Cardiac fibroblast (primary cell): ENCODE data around the gene MRPL37.

Experiments
- DNase-seq, 2 donors: peaks; one replicate each; pipeline versions ENCODE4 v3.0.0 to v3.0.0-alpha.2; 2010; ENCODE audit warnings: low read depth in 2 of 2
- H3K4me3 ChIP-seq, 2 donors: replicated peaks in 1 of 2; 1 replicate in 1 of 2; 2 replicates in 1 of 2; pipeline ENCODE4 v1.5.1; 2011; ENCODE audit warnings: low read depth in 2 of 2, low read length in 2 of 2, mild to moderate bottlenecking in 2 of 2, moderate library complexity in 1 of 2
- CTCF ChIP-seq: IDR thresholded peaks from one replicate; pipeline ENCODE4 v1.5.1; 2011; ENCODE audit warnings: low read depth, mild to moderate bottlenecking, low read length, inconsistent platforms

MRPL37 gene

GRCh38 chr1:54215523-54215922, 15.6 kb downstream of the MRPL37 start:
- TF ChIP-seq CTCF = no peak
- DNase-seq = no peak
- H3K4me3 ChIP-seq = no peak overlapping the region

- DNase-seq = peak in 1 of 2 donors; percentile 25
Observed at GRCh38 chr1:54218883-54219687, 19.1 kb downstream of the MRPL37 start.

DNA sequence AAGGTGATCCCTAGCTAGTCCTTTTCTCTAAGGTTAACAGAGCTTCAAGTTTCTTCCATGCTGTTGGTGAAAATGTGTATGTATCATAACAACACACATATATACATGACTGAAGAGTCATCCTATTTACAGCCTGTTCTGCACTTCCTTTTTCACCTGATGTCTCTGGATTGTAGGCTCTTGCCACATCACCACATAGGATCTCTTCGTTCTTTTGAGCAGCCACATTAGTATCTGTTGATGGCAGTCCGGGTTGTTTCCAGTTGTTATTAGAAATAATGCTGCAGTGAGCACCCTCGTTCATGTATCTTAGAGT, 19.7 kb downstream of the MRPL37 start:
- no peak overlapping the region for H3K4me3 ChIP-seq
- TF ChIP-seq CTCF = no peak
- no peak for DNase-seq

More at GRCh38 chr1:54218883-54219687, 19.1 kb downstream of the MRPL37 start:
- no peak for TF ChIP-seq CTCF
- H3K4me3 ChIP-seq = no peak overlapping the region

- DNase-seq = peak; percentile 74
- no peak overlapping the region for H3K4me3 ChIP-seq
- no peak for TF ChIP-seq CTCF
Observed at GRCh38 chr1:54220004-54220811, 20.2 kb downstream of the MRPL37 start.

DNA sequence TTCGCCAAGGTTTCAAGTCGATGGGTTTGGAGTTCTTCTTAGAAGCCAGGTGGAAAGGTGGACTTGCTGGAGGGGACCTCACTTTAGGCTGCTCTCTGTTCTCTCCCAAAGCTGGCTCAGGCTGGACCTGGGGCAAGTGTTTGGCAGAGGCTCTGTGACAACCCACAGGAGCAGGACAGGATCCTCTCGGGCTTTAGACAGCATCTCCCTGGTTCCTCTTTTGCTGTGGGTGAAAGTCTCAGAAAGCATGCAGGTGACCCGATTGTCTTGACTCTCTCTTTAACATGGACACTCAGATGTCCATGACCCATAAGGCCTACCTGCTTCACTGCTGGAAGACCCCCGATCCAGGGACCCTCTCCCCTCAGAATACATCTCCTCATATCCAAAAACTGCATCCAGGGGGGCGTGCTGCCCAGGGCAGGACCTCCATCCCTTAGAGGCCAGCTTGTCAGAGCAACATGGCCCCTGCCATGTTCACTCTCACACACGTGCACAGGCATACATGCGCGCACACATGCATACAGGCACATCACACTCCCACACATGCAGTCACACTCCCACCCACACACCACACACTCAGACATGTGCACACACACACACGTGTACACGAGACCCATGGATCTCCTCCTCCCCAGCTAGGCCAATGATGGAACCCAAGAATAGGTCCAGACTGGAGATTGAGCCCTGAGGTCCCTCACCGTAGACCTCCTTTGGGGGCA, 21.3 kb downstream of the MRPL37 start:
- DNase-seq = no peak
- TF ChIP-seq CTCF = no peak
- H3K4me3 ChIP-seq = no peak overlapping the region

- no peak overlapping the region for H3K4me3 ChIP-seq
- no peak for DNase-seq
- no peak for TF ChIP-seq CTCF
Observed at GRCh38 chr1:54221867-54222484, 22.0 kb downstream of the MRPL37 start.
